Neural cell (in vitro differentiated cells): ENCODE measurements around the gene MMP15. TPM values are rescaled to one million over a fixed set of nuclear protein-coding genes. Genes with fewer than 3 reads are reported as not detected.

Source experiments
- H2AFZ ChIP-seq: fragments of 200-600, 300-800 bp; sonication (generic), shearing (Covaris generic); 2 replicates; pipeline ENCODE4 v1.6.0; 2014; ENCODE audit warnings: low read depth, mild to moderate bottlenecking, antibody characterized with exemption, low read length, moderate library complexity
- H3F3A ChIP-seq: fragments of 200-600 bp; shearing (Covaris generic); 2 replicates; pipeline ENCODE4 v1.6.1; 2016; ENCODE audit warnings: mild to moderate bottlenecking, moderate library complexity, mixed read lengths, antibody characterized with exemption, low read length; ENCODE audit not compliant: insufficient read depth, poor library complexity, severe bottlenecking
- H3K27ac ChIP-seq: fragments of 200-600, 300-800 bp; sonication (generic), shearing (Covaris generic); 2 replicates; pipeline ENCODE4 v1.5.1; 2014; ENCODE audit warnings: mild to moderate bottlenecking, low read length, moderate library complexity
- H3K27me3 ChIP-seq: fragments of 300-800, 200-600 bp; sonication (generic), shearing (Covaris generic); 2 replicates; pipeline ENCODE4 v1.6.0; 2014; ENCODE audit warnings: mild to moderate bottlenecking, low read depth, low read length, moderate library complexity; ENCODE audit not compliant: insufficient read depth
- H3K36me3 ChIP-seq: fragments of 300-800, 200-600 bp; sonication (generic), shearing (Covaris generic); 2 replicates; pipeline ENCODE4 v1.5.1; 2014; ENCODE audit warnings: mild to moderate bottlenecking, antibody characterized with exemption, low read length, moderate library complexity; ENCODE audit not compliant: insufficient read depth
- H3K4me2 ChIP-seq: fragments of 300-800, 200-600 bp; sonication (generic), shearing (Covaris generic); 2 replicates; pipeline ENCODE4 v1.6.0; 2014; ENCODE audit warnings: mild to moderate bottlenecking, low read length
- H3K4me3 ChIP-seq: fragments of 300-800, 200-600 bp; sonication (generic), shearing (Covaris generic); 2 replicates; pipeline ENCODE4 v1.5.1; 2014; ENCODE audit warnings: mild to moderate bottlenecking, low read length, moderate library complexity
- H3K79me2 ChIP-seq: fragments of 200-600 bp; shearing (Covaris generic); replicated peaks from 2 replicates; pipeline ENCODE4 v1.6.0; 2014; ENCODE audit warnings: mild to moderate bottlenecking, low read length, moderate library complexity; ENCODE audit not compliant: insufficient read depth
- H3K9ac ChIP-seq: fragments of 300-800, 200-600 bp; sonication (generic), shearing (Covaris generic); 2 replicates; pipeline ENCODE4 v1.6.1; 2016; ENCODE audit warnings: mild to moderate bottlenecking, low read length, mixed read lengths
- H3K9me2 ChIP-seq: fragments of 200-600 bp; shearing (Covaris generic); 2 replicates; pipeline ENCODE4 v1.6.1; 2016; ENCODE audit warnings: mild to moderate bottlenecking, low read length, mixed read lengths; ENCODE audit not compliant: insufficient read depth
- H3K9me3 ChIP-seq: fragments of 200-600, 300-800 bp; sonication (generic), shearing (Covaris generic); 2 replicates; pipeline ENCODE4 v1.6.1; 2016; ENCODE audit warnings: mild to moderate bottlenecking, mixed run types, low read length, moderate library complexity, mixed read lengths
- H4K20me1 ChIP-seq: fragments of 200-600 bp; shearing (Covaris generic); 2 replicates; pipeline ENCODE4 v1.6.1; 2016; ENCODE audit warnings: mild to moderate bottlenecking, mixed run types; ENCODE audit not compliant: insufficient read depth
- CTCF ChIP-seq: fragments of 450-650 bp; IDR thresholded peaks from 2 replicates; pipeline ENCODE4 v1.5.1; 2014; ENCODE audit warnings: antibody characterized with exemption, mild to moderate bottlenecking, moderate library complexity; ENCODE audit not compliant: poor library complexity, severe bottlenecking
- EP300 ChIP-seq: fragments of 450-650 bp; conservative IDR thresholded peaks from 2 replicates; pipeline ENCODE4 v1.6.1; 2014; ENCODE audit warnings: antibody characterized with exemption, mild to moderate bottlenecking, moderate library complexity; ENCODE audit not compliant: poor library complexity, severe bottlenecking
- EZH2 ChIP-seq: fragments of 200-600, 300-800 bp; shearing (Covaris generic), sonication (generic); IDR thresholded peaks from 2 replicates; pipeline ENCODE4 v1.6.1; 2014; ENCODE audit warnings: antibody characterized with exemption, low read length, borderline replicate concordance, mild to moderate bottlenecking; ENCODE audit not compliant: insufficient read depth, poor library complexity, severe bottlenecking
- MXI1 ChIP-seq: fragments of 450-650 bp; conservative IDR thresholded peaks from 2 replicates; pipeline ENCODE4 v1.6.1; 2014; ENCODE audit warnings: antibody characterized with exemption, mild to moderate bottlenecking; ENCODE audit not compliant: poor library complexity, severe bottlenecking
- POLR2AphosphoS5 ChIP-seq: IDR thresholded peaks from 2 replicates; pipeline ENCODE4 v1.6.1; 2012
- RAD21 ChIP-seq: fragments of 450-650 bp; conservative IDR thresholded peaks from 2 replicates; pipeline ENCODE4 v1.6.1; 2014; ENCODE audit warnings: antibody characterized with exemption, mild to moderate bottlenecking, moderate library complexity
- SMC3 ChIP-seq: fragments of 450-650 bp; conservative IDR thresholded peaks from 2 replicates; pipeline ENCODE4 v1.6.1; 2014; ENCODE audit warnings: antibody characterized with exemption, mild to moderate bottlenecking, moderate library complexity; ENCODE audit not compliant: poor library complexity
- TAF1 ChIP-seq: IDR thresholded peaks from 2 replicates; pipeline ENCODE4 v1.6.1; 2012; ENCODE audit warnings: low read depth
- polyA plus RNA-seq: library from polyadenylated mRNA; depleted of rRNA; stranded (reverse); fragments of >200 nt; gene quantifications from 2 replicates; pipeline ENCODE4 v1.2.3, GENCODE V29; 2014
- TF ChIP-seq, protein P1 (sequence below): IDR thresholded peaks from 2 replicates; pipeline ENCODE4 v1.6.1; 2012; ENCODE audit warnings: borderline replicate concordance

The MMP15 gene
- polyA plus RNA-seq, 1 donor from 2014 or later: 18.5 TPM

DNA sequence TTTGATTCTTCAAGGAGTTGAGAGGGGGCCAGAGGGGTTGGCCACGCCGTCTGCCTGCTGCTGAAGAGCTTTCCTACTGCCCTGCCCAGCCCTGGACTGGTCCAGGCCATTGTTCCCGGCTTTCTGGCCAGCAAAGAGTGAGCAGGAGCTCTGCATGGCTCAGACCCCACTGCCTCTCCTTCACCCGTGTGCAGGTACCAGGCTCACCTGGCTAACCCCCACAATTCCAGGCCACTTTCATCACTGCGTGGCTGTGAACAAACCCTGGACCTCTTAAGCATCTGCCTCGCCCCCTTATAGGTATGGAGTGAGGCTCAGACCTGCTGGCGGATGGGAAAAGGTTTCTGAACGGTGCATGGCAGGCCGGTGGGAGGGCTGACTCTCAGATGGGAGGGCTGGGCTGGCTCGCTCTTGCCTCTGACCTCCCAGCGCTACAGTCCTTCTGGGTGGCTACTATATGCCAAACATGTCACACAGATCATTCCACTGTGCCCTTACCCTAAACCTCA lies 33.9 kb upstream of the MMP15 start:
- H2AFZ ChIP-seq: no peak overlapping the region
- no peaks in the 10 kb centered on the region for H3F3A ChIP-seq
- H3K9me3 ChIP-seq: no peaks in the 10 kb centered on the region
- H3K4me3 ChIP-seq: no peak overlapping the region
- peaks cover 7% of the 10 kb centered on the region for H3K27me3 ChIP-seq
- H3K36me3 ChIP-seq: no peaks in the 10 kb centered on the region
- no peaks in the 10 kb centered on the region for H4K20me1 ChIP-seq
- H3K4me2 ChIP-seq: no peak overlapping the region
- no peak overlapping the region for H3K9ac ChIP-seq
- H3K9me2 ChIP-seq: no peaks in the 10 kb centered on the region
- no peak for TF ChIP-seq RAD21
- no peak for TF ChIP-seq EP300
- no peak for TF ChIP-seq MXI1
- no peak for TF ChIP-seq CTCF
- no peak for TF ChIP-seq SMC3
- no peak for TF ChIP-seq TAF1
- TF ChIP-seq EZH2: no peak
- no peak for TF ChIP-seq POLR2AphosphoS5
- TF ChIP-seq, protein P1, sequence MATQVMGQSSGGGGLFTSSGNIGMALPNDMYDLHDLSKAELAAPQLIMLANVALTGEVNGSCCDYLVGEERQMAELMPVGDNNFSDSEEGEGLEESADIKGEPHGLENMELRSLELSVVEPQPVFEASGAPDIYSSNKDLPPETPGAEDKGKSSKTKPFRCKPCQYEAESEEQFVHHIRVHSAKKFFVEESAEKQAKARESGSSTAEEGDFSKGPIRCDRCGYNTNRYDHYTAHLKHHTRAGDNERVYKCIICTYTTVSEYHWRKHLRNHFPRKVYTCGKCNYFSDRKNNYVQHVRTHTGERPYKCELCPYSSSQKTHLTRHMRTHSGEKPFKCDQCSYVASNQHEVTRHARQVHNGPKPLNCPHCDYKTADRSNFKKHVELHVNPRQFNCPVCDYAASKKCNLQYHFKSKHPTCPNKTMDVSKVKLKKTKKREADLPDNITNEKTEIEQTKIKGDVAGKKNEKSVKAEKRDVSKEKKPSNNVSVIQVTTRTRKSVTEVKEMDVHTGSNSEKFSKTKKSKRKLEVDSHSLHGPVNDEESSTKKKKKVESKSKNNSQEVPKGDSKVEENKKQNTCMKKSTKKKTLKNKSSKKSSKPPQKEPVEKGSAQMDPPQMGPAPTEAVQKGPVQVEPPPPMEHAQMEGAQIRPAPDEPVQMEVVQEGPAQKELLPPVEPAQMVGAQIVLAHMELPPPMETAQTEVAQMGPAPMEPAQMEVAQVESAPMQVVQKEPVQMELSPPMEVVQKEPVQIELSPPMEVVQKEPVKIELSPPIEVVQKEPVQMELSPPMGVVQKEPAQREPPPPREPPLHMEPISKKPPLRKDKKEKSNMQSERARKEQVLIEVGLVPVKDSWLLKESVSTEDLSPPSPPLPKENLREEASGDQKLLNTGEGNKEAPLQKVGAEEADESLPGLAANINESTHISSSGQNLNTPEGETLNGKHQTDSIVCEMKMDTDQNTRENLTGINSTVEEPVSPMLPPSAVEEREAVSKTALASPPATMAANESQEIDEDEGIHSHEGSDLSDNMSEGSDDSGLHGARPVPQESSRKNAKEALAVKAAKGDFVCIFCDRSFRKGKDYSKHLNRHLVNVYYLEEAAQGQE: no peak
- H3K79me2 ChIP-seq: no peaks in the 10 kb centered on the region
- H3K27ac ChIP-seq: no peak overlapping the region

DNA sequence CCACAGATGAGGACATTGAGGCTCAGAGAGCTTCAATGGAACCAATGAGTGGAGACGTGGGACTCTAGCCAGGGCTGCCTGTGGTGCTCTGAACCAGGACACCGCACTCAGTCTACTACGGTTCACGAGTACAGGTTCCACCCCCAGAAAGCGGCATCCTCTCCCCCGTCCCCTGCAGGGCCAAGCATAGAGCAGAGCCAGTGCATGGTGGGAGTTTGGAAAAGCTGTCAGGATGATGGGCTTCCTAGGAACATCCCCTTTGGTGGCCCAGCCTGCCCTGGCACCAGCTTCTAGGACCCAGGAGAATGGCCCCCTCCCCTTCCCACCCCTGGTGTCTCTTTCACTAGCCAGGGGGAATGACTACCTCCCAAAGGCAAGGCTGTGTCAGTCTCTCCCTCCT lies 33.5 kb upstream of the MMP15 start:
- Histone ChIP-seq H3K4me3 (no peak overlapping the region), H2AFZ (no peak overlapping the region), H3K9me2 (no peaks in the 10 kb centered on the region), H3K4me2 (no peak overlapping the region), H3K79me2 (no peaks in the 10 kb centered on the region), H3F3A (no peaks in the 10 kb centered on the region), H3K9me3 (no peaks in the 10 kb centered on the region), H4K20me1 (no peaks in the 10 kb centered on the region), H3K27ac (no peak overlapping the region), H3K9ac (no peak overlapping the region), H3K36me3 (no peaks in the 10 kb centered on the region), H3K27me3 (peaks cover 3% of the 10 kb centered on the region)
- TF ChIP-seq CTCF (no peak), EZH2 (no peak), RAD21 (no peak), MXI1 (no peak), SMC3 (no peak), EP300 (no peak), TAF1 (no peak), POLR2AphosphoS5 (no peak)
- TF ChIP-seq, protein P1: no peak
